Measurements from ENCODE around the gene TNFRSF12A. TPM values are rescaled to one million over a fixed set of nuclear protein-coding genes. Genes with fewer than 3 reads are reported as not detected.

TNFRSF12A gene, protein sequence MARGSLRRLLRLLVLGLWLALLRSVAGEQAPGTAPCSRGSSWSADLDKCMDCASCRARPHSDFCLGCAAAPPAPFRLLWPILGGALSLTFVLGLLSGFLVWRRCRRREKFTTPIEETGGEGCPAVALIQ
- 114 and 131 TPM in 2 replicates for total RNA-seq

DNA sequence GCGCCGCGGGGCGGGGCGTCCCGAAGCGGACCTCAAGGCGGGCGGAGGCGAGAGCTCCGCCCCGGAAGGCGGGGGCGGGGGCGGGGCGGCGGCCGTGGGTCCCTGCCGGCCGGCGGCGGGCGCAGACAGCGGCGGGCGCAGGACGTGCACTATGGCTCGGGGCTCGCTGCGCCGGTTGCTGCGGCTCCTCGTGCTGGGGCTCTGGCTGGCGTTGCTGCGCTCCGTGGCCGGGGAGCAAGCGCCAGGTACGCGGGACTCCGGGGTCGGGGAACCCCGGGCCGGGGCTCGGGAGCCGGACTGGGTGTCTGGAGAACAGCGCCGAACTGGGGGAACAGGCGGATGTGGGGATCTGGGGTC is at the start of gene TNFRSF12A:
Gene TNFRSF12A (plus strand): TSS at position 122 of the 357 bp plus-strand sequence. CDS start 30 bp downstream, at position 152.

DNA sequence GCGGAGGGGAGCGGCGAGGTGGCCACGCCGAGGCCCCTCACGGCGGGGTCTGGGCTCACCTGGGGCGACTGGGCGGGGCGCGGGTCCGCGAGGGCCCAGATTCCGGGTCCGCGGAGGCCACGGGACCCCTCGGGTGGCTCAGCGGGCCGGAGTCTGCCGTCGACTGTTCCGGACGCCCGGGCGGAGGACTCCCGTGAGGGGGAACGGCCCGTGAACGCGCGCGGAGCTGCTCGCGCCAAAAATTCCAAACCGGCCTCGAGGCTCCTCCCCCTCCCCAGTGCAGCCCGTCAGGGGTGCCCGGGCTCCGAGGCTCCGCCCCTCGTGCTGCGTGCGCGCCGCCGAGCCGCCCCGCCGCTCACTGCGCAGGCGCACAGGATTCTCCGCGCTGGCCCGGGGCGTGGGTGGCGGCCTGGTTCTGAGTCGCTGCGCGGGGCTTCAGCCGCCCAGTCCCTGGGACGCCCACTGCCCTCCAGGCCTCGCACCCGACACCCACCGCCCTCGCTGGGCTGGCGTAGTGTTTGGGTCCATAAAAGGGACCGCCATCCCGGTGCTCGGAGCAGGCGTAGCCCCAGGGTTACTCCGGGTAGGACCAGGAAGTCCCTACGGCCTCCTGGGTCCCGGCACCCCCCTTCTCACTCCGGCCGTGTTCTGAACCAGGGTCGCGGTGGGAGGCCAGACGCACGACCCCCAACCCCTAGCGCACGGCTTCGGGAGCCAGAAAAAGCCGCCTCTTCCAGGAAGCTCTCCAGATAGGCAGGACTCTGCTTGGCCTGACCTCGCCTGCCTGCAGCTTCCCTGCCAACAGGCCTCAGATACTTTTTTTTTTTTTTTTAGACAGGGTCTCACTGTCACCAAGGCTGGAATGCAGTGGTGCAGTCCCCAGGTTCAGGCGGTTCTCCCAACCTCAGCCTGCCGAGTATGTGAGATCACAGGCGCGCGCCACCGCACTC is 39.7 kb upstream of the TNFRSF12A start, which contains the start of gene PKMYT1:
Gene PKMYT1 (minus strand): TSS at position 220 of the 950 bp plus-strand sequence. CDS start 789 bp downstream, outside the sequence.

DNA sequence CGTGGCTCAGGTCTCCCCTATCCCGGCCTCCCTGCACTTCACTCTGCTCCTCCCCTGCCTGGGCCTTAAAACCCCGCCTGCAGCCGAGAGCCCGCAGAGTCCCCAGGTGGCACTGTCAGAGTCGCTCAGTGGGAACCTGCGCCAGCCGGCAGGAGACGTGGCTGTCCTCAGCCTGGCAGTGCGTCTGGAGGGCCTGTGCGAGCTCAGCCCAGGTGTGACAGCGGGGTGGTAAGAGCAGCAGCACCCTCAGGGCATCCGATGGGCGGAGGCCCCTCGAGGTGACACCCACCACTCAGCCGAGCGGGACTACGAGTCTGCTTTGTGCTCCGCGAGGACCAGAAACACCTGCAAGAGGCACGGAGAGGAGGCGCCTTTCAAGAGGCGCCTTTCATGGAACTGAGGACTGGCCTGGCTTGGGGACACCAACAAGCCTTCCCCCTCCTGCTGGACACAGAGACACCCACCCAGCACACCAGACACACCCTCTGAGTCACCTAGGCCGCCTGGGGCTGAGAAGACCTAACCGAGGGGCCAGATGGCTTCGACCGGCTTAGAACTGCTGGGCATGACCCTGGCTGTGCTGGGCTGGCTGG is 7.2 kb upstream of the TNFRSF12A start, which contains the start of gene CLDN9:
Gene CLDN9 (plus strand): TSS at position 96 of the 593 bp plus-strand sequence. CDS start 440 bp downstream, at position 536.

DNA sequence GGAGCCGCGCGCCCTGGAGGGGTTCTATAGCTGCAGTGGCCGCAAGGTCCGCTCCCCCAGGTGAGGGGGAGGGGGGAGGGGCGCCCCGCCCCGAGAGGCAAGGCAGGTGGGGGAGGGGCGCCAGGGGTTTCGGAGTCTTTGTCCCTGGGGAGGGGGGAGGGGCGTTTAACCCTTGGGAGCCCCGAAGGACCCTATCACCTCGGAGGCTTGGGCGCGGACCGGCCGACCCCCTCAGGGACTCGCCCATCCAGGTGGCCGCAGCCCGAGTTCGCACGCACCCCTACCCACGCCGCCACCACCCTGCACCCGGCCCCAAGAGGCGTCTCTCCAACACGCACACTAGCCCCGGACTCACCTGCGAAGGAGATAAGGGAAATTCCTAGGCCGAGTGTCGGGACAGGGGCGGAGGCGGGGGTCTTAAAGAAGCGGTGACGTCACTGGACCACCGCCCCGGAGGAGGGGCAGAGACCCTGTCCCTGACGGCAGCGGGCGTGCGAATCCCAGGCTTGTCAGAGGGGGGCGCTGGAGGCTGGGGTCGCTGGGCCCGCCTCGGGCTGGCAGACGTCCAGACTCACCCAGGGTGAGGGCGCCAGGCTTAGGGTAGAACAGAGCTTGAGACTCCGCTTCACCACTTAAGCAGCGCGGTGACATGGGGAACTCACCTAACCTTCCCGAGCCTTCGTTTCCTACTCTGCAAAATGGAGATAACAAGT is 2.2 kb upstream of the TNFRSF12A start, which contains the start of gene CLDN6:
Gene CLDN6 (minus strand): TSS at position 390 of the 713 bp plus-strand sequence. CDS start 2,162 bp downstream, outside the sequence.

DNA sequence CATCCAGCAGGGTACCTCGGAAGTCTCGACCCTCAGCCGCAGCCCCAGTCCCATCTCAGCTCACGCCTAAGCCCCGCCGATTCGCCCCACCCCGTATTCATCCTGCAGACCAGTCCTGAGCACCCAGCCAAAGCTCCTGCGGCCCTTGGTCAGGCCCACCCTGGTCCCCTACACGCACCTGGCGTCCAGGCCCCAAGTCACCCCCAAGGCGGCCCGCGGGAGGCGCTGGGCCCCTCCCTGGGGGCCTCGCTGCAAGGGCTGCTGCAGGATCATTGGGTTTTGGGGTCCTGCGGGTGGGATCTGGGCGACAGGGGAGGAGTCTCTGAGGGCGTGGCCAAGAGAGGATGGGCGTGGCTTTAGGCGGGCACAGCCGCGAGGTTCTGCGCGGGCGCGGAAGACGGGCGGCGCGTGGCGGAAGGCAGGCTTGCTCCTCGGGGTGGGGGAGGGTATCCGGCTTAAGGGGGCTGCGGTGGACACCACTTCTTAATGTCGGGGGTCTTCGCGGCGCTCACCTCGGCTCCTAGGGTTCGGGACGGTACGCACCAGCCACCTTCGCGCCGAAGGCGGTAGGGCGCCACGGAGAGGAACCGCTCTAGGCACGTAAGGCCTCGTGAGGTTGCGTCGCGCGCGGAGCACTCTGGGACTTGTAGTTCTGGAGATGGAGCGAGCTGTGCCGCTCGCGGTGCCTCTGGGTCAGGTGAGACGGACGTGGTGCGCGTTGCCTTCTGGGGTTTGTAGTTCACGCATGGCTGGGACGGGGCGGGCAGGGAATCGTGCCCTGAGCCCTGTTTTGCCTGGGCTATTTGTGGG is 3.7 kb downstream of the TNFRSF12A start, which contains the start of the genes HCFC1R1 and THOC6:
Gene HCFC1R1 (minus strand): TSS at position 274 of the 810 bp plus-strand sequence. CDS start 1 bp downstream, at position 273.
Gene THOC6 (plus strand): TSS at position 367 of the 810 bp plus-strand sequence. CDS start 292 bp downstream, at position 659.

DNA sequence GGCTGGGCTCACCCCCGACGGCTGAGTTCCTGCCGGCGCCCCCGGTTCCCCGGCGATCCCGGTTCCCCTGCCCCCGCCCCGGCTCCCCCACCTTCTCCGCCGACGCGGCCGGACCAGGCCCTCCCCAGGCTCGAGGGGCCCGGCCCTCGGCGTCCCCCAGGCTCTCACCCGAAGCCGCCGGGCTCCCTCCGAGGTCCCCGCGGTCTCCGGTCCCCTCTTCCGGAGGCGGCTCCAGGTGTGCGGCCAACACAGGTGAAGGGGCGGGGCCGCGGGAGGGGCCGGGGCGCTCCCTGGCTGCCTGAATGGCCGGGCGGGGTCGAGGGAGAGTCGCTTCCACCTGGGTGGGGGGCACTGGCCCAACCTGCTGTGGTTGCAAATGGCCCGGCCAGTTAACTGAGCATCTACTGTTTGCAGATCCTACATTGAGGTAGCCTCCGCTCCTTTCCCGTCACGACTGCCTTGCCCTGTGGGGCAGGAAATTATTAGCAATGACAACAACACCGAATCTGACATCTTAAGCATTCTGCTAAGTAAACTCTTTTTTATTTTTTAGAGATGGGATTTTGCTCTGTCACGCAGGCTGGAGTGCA is 16.7 kb downstream of the TNFRSF12A start, which contains the start of gene BICDL2:
Gene BICDL2 (minus strand): TSS at position 219 of the 590 bp plus-strand sequence. CDS start 1,448 bp downstream, outside the sequence.

DNA sequence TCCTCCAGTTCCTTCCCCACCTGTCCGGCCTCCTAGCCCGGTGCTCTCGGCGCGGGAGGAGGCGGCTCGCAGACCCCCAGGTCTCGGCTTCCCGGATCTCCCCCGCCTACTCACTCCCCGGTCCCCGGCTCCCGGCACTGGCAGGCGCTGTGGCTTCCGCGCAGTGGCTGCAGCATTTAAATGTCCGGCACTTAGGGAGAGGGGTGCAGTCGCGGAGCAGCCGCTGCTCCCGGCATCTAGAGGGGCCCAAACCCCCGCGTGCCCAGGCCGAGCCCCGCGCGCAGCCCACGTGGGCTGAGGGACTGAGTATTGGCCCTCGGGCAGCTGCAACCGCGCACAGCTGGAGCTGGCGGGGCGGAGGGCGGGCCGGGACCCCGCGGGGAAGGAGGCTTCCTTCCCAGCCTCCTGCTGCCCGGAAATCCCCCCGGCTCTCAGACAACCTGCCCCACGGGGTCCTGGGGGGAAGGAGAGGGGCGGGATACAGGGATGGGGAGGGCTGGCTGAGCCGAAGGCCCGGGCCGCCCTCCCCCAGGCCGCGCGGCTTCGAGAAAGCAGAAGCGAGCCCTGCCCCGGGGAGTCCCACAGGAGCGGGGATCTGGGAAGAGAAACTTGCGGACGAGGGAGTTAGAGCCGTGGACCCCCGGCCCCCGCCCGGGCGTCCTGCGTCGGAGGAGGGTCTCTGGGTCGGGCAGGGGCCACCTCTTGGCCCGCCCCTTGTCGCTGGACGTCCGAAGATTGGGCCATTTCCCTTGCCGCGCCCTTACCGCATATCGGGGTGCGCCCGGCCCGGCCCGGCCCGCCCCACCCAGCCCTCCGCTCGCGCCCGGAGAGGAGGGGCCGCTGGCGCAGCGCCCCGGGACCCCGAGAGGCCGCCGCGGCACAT is 25.8 kb downstream of the TNFRSF12A start, which contains the start of gene MMP25:
Gene MMP25 (plus strand): TSS at position 804 of the 883 bp plus-strand sequence. CDS start 357 bp downstream, outside the sequence.

DNA sequence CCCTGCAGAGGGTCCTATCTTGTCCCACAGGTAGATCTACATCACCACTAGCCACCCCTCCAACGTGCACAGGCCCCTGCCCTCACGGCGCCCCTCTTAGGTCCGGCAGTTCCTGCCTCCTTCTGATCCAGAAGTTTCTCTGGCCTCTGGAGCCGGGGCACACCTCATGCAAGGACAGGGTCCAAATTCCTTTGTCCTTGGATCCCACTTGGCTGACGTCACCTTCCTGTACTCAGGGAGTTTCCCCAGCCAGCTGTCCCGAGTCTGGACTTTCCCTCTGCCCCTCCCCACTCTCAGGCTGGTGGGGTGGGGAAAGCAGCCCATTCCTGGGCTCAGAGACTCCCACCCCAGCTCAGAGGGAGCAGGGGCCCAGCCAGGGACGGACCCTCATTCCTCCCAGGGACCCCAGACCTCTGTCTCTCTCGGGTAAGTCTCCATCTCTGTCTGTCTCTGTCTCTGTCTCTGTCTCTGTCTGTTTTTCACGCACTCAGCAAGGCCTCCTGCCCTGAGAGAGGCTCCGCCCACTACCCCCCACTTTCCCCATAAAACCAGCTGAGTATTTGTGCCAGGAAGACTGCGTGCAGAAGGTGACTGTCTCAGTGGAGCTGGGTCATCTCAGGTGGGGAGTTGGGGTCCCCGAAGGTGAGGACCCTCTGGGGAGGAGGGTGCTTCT is 45.0 kb downstream of the TNFRSF12A start, which contains the start of gene IL32:
Gene IL32 (plus strand): TSS at position 572 of the 673 bp plus-strand sequence. CDS start 172 bp downstream, outside the sequence.

Small RNAs within 50 kb of the gene (small RNA-seq; reads per million reads assigned to genes)
- gene LINC00514 = not detected

Other genes starting within 250 kb of the TNFRSF12A start
- 163 and 314 TPM in 2 replicates for gene ELOB, start 243.1 kb upstream of the TNFRSF12A start, total RNA-seq
- not detected in 2 replicates for gene PRSS33, start 232.8 kb upstream of the TNFRSF12A start, total RNA-seq
- not detected in 2 replicates for gene PRSS41, start 221.9 kb upstream of the TNFRSF12A start, total RNA-seq
- gene PRSS21, start 203.1 kb upstream of the TNFRSF12A start, total RNA-seq = 0.22 TPM in 1 of 2 replicates, not detected in the other
- 3.7 and 6.7 TPM in 2 replicates for gene ZG16B, start 190.1 kb upstream of the TNFRSF12A start, total RNA-seq
- not detected in 2 replicates for gene PRSS22, start 162.2 kb upstream of the TNFRSF12A start, total RNA-seq
- gene FLYWCH2, start 137.2 kb upstream of the TNFRSF12A start, total RNA-seq = 37.6 and 46.6 TPM in 2 replicates
- gene FLYWCH1, start 108.4 kb upstream of the TNFRSF12A start, total RNA-seq = 43.4 and 51.8 TPM in 2 replicates
- not detected in 2 replicates for gene KREMEN2, start 56.1 kb upstream of the TNFRSF12A start, total RNA-seq
- gene PAQR4, start 51.0 kb upstream of the TNFRSF12A start, total RNA-seq = 3.5 and 4.8 TPM in 2 replicates
- gene PKMYT1, start 39.9 kb upstream of the TNFRSF12A start, total RNA-seq = 4.8 and 6.4 TPM in 2 replicates
- gene CLDN9, start 7.4 kb upstream of the TNFRSF12A start, total RNA-seq = not detected in 2 replicates
- not detected in 2 replicates for gene CLDN6, start 2.2 kb upstream of the TNFRSF12A start, total RNA-seq
- 12.8 and 18.4 TPM in 2 replicates for gene HCFC1R1, start 3.6 kb downstream of the TNFRSF12A start, total RNA-seq
- 18.8 and 20.3 TPM in 2 replicates for gene THOC6, start 3.7 kb downstream of the TNFRSF12A start, total RNA-seq
- gene BICDL2, start 16.6 kb downstream of the TNFRSF12A start, total RNA-seq = 0.11 TPM in 1 of 2 replicates, not detected in the other
- gene MMP25, start 26.2 kb downstream of the TNFRSF12A start, total RNA-seq = not detected in 2 replicates
- gene IL32, start 45.3 kb downstream of the TNFRSF12A start, total RNA-seq = 1.3 and 5.6 TPM in 2 replicates
- not detected in 2 replicates for gene ZSCAN10, start 78.9 kb downstream of the TNFRSF12A start, total RNA-seq
- 9.7 and 11.8 TPM in 2 replicates for gene ZNF205, start 92.2 kb downstream of the TNFRSF12A start, total RNA-seq
- 4.2 and 4.8 TPM in 2 replicates for gene ZNF213, start 114.7 kb downstream of the TNFRSF12A start, total RNA-seq
- gene OR1F1, start 167.8 kb downstream of the TNFRSF12A start, total RNA-seq = not detected in 2 replicates
- gene ZNF200, start 214.8 kb downstream of the TNFRSF12A start, total RNA-seq = 9.3 and 9.8 TPM in 2 replicates
- 0.11 and 0.13 TPM in 2 replicates for gene MEFV, start 236.3 kb downstream of the TNFRSF12A start, total RNA-seq